HG03066 (cell line): ENCODE data around the gene MTLN.
"Not testable (repeated sequence)": the region's sequence is repeated elsewhere in the genome, so short reads cannot be mapped to it uniquely, and the experiment has no call there.

Source experiments
- ATAC-seq: cut with Tn5 transposase; IDR thresholded peaks from one replicate; pipeline ENCODE4 v1.9.1; 2021; ENCODE audit warnings: low read depth; ENCODE audit not compliant: unreplicated experiment

The MTLN gene

DNA sequence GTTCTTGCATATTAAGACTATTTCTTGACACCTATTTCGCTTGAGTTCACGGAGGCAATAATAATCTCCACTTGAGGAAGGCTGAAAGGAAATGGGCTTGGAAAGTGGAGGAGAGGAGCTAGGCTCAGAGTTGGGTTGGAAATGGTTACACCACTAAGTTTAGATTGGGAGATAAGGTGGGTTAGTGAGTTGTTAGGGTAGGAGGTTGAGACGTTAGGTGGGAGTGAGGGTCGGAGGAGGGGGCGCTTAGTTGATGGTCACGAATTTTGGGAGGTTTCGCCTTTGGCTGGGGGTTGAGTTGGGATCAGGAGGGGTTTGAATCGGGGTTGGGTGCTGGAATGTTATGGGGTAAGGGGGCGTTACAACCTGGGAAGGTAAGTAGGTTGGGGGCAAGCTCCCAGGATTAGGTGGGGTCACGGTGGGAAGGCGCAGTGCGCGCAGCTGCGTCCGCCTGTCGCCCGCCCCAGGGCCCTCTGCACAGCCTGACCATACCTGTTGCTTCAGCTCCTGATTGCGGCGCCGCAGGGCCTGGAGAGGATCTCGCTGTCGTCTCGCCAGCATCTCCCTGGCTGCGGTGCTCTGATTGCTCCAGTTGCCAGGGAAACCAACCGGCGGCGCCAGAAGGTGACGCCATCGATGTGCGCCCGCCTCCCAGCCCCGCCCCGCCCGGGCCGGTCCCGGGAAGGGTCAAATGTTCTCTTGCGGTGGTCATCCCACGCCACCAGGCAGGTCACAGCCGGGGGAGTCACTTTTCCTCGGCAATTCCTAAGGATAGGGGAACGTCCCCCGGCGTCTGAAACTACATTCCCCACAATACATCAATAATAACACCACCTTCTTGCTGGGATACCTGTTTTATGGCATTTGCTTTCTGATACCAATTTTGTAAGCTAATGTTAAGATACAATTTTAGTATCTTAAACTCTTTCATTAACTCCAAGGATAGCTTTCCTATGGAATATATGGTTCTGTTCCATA is 7.7 kb downstream of the MTLN start, which contains the start of gene NPHP1:
Gene NPHP1 (minus strand): TSS at position 606 of the 978 bp plus-strand sequence. CDS start 45 bp downstream, at position 561.
- peak; percentile 97 for ATAC-seq

DNA sequence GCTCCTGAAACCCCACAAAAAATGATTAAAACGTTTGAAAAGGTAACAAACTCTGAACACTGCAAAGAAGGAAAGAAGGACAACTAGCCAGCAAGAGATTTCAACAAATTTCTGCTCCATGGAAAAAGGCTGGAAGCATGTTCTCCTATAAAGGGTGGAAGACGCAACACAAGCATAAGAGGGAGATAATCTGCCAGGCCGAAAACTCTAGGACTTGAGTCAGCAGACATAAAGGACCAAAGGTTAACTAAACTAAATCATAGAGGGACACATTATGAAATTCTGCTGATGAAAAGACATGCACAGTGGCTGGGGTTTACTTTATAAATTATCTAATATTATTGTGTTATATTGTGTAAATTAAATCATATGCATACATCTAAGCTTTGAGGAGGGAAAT is 14.3 kb downstream of the MTLN start:
- no peak for ATAC-seq

DNA sequence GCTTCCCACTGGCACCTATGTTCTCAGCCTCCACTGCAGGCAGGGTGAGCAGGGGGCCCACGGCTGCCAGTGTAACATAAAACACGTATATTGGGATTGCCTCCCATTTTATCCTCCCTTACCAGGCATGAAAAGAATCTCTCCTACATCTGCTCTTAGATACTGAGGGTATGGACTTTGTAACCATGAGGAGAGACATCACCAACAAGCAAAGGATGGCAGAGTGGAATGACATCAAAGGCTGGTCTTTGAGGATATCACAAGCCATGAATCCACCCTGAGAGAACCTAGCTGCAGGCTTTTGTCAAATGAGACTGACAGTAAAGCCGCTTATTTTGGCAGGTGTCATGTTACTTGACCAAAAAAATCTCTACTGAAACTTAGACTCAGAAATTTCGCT is 14.9 kb downstream of the MTLN start:
- no peak for ATAC-seq

DNA sequence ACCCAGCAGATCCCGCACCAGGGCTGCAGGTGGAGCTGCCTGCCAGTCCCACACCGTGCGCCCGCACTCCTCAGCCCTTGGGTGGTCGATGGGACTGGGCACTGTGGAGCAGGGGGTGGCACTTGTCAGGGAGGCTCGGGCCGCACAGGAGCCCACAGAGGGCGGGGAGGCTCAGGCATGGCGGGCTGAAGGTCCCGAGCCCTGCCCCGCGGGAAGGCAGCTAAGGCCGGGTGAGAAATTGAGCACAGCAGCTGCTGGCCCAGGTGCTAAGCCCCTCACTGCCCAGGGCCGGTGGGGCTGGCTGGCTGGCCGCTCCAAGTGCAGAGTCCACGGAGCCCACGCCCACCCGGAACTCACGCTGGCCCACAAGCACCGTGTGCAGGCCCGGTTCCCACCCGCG is 22.2 kb downstream of the MTLN start:
- ATAC-seq: not testable (repeated sequence)

DNA sequence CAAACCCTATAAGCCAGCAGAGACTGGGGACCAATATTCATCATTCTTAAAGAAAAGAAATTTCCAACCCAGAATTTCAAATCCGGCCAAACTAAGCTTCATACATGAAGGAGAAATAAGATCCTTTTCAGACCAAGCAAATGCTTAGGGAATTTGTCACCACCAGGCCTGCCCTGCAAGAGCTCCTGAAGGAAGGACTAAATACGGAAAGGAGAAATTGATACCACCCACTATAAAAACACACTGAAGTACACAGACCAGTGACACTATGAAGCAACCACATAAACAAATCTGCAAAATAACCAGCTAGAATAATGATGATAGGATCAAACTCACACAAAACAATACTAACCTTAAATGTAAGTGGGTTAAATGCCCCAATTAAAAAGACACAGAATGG is 29.9 kb downstream of the MTLN start:
- ATAC-seq: no peak

DNA sequence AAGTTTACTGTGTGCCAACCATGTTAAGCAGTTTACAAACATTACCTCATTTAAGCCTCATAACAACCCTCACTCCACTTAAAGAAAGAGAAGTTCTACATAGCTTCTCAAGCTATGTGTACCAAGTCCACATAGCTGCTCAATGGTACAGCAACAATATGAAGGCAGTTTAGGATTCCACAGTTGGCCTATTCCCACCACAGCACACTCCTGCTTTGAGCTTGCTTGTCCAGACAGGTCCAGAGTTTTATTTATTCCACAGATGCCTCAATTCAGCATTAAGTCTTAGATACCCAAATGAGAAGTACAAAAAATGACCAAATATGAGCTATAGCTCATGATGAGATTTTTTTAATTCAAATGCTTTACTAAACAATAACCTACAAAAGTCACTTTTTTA is 32.3 kb downstream of the MTLN start:
- ATAC-seq: no peak

DNA sequence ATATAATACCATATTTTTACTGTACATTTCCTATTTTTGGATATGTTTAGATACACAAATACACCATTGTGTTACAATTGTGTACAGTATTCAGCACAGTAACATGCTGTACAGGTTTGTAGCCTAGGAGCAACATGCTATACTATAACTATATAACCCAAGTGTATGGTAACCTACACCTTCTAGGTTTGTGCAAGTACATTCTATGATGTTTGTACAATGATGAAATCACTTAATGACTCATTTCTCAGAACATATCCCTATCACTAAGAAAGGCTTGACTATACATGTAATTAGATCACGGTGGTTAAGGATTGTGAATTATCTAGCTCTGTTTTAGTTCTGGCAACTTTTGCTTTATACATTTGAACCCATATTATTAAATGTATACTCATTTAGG is 38.8 kb downstream of the MTLN start:
- no peak for ATAC-seq

DNA sequence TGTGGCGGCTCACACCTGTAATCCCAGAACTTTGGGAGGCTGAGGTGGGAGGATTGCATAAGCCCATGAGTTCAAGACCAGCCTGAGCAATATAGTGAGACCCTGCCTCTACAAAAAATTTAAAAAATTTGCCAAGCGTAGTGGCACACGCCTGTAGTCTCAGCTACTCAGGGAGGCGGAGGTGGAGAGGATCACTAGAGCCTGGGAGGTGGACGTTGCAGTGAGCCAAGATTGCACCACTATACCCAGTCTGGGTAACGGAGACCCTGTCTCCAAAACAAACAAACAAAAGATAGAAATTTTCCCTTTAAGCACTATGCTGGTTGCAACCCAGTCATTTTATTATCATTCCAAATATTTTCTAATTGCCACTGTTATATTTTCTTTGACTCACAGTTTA is 39.8 kb downstream of the MTLN start:
- no peak for ATAC-seq

DNA sequence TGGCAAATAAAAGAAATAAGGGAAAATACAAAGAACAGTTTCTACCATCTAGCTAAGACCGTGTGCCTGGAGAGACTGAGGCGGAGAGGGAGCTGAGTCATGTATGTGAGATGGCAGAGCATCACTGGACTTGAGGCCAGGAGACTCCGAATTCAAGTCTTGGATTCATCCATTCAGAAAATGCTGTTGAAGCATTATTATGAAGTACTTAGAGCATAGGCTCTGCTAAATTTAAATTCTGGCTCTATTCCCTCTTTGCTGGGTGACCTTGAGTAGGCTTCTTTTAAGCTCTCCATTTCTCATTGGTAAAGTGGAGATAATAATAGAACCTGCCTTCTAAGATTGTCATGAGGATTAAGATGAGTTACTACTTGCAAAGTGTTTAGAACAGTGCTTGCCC is 42.2 kb downstream of the MTLN start:
- no peak for ATAC-seq

DNA sequence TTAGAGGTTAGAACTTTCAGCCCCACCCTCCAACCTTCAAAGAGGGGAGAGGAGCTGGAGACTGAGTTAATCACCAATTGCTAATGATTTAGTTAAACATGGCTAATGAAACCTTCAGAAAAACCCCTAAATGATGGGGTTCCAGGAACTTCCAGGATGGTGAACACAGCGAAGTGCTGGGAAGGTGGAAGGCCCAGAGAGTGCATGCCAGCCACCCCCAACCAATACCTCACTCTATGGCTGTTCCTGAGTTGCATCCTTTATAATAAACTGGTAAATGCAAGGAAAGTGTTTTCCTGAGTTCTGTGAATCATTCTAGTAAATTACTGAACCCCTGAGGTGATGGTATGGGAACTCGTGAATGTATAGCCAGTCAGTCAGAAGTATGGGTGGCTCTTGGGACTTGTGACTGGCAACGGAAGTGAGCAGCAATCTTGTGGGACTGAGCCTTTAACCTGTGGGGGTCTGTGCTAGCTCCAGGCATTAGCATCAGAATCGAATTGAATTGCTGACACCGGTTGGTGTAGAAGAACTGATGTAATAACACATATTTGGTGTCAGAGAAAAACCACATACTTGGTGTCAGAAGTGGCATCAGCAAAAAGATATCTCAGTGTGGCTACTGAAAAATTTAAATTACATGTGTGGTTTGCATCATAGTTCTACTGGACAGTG is 44.9 kb downstream of the MTLN start:
- no peak for ATAC-seq

DNA sequence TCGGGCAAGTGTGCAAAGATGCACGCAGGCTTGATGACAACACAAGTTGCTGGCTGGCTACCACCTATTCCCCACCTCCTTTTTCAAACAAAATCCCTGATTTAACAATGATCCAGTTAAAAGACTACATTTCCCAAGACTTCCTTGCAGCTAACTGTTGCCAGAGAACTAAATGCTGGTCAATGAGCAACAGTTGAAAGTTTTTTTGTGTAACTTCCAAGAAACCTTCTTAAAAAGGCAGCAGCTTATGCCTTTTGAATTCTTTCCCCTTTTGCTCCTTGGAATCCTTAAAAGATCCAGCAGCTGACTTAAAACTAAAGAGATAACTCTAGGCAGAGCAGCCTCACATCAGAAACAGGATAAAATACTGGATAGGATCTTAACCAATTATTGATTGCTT is 46.1 kb downstream of the MTLN start:
- ATAC-seq: no peak
